HG03280 (cell line): ENCODE data around the gene SLC2A9.
"Not testable (repeated sequence)": the region's sequence is repeated elsewhere in the genome, so short reads cannot be mapped to it uniquely, and the experiment has no call there.

ENCODE experiments used
- ATAC-seq: cut with Tn5 transposase; IDR thresholded peaks from one replicate; pipeline ENCODE4 v1.9.1; 2021; ENCODE audit warnings: mild to moderate bottlenecking, moderate library complexity; ENCODE audit not compliant: unreplicated experiment

SLC2A9 gene

GRCh38 chr4:9933956-9934355, 87.3 kb downstream of the SLC2A9 start:
- no peak for ATAC-seq

DNA sequence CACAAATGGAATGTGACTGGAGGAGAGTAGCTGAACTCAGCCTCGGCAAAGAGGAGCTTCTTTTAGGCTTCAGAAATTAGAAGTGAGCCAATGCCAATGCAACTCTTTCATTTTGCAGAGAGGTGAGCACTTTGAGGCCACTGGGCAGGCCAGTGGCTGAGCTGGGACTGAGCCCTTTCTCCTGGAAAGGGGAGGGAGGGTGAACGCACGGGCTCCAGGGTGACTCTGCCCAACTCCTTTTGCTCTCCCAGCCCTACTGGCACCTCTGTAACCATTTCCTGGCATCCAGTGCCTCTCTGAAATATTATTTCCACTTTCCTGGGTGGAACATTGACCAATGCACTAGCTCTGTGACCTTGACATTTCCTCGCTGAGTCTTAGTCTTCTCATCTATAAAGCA, 88.1 kb downstream of the SLC2A9 start:
- no peak for ATAC-seq

GRCh38 chr4:9932771-9933170, 88.5 kb downstream of the SLC2A9 start:
- ATAC-seq: no peak

- no peak for ATAC-seq
Observed at GRCh38 chr4:9931146-9931545, 90.2 kb downstream of the SLC2A9 start.

DNA sequence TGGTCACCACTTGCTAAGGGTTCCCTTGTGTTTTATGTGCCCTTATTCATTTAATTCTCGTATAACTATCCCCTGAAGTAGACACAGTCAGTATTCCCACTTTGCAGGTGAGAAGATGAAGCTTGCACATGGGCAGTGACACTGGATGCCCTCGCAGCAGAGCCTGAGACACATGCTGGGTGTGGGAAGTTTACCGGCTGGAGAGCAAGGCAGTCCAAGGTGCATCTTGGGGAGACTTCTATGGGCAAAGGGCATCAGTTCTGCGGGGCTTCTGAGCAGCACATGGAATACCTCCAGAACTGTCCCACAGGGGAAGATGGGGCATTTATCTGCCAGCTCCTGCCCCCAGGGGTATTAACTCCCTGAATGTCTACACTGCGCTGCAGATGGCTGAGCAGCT, 92.2 kb downstream of the SLC2A9 start:
- no peak for ATAC-seq

- no peak for ATAC-seq
Observed at GRCh38 chr4:9927341-9928007, 93.8 kb downstream of the SLC2A9 start.

GRCh38 chr4:9926586-9926985, 94.7 kb downstream of the SLC2A9 start:
- ATAC-seq: no peak

DNA sequence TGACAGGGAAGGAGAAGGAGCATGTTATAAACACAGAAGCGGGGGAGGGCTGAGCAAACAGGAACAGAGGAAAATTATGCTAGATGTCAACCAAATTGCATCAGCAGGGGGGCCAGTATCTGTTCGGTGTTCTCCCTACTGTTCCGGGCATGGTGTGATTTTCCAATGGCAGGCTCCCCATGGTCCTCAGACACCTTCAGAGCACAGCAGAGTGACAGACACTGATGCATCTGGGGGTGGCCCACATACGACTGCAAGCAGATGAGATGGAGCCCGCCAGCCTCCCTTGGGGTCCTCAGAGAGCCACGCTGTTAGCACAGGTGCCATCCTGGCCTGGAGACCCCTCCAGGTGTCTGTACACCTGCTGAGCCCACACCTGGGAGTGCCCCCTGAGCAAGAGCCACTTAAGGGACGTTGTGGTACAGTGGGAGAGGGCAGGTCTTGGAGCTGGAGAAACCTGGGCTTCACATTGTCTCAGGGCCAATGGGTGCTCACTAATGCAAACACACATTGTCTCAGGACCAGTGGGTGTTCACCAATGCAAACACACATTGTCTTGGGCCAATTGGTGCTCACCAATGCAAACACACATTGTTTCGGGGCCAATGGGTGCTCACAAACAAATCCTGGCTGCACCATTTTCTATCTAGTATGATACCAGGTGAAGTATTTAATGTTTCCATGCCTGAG, 95.4 kb downstream of the SLC2A9 start:
- ATAC-seq: no peak

DNA sequence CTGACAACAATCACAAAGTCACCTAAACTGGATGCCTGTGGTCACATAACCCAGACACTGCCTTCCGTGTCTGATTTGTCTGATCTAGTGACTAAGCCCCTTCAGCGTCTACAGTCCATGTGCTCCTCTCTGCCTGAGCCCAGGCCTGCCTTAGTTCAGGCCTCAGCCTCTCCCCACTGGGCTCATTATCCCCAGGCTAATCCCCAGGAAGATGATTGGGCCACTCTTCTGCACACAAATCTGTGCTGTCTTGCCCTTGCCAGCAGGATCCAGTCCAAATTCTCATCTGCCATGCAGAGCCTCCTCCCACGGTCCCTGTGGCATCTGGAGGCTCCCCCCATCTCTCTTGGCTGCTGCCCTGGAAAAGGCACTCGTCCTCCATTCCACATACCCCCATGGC, 96.5 kb downstream of the SLC2A9 start:
- ATAC-seq: no peak

- no peak for ATAC-seq
Observed at GRCh38 chr4:9923195-9923812, 98.0 kb downstream of the SLC2A9 start.

GRCh38 chr4:9921326-9921725, 100.0 kb downstream of the SLC2A9 start:
- ATAC-seq: no peak

DNA sequence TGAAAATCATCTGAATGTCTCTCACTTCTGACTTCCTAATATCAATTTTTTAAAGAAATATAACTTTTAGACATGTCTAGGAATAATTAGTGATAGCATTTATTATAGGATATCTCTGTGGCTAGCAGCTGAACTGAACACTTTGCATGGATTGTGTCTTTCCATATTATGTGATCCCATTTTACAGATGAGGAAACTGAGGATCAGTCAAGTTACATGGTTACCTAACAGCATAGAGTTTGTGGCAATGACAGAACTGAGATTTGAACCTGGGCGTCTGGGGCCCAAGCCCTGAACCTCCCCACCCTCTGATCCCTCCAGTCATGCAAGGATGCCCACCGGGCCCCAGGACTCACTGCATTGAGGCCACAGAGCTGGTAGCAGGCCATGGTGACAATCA, 101.3 kb downstream of the SLC2A9 start:
- no peak for ATAC-seq

DNA sequence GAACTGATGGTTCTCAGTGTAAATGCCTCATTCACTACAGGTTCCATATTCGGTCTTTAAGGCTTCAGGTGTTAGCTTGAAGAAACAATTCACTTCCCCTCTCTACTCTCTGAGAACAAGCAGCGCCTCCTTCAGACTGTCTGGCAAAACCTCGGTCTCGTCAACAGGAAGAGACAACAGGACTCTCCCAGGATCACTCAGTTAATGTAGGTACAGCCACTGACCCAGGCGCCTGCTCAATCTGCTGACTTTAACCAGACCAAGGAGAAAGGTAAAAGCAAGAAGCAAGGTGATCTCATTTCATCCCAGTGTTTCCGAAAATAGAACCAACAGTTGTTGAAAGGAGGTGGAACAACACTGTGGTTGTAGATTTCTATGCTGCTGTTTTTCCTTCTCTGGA, 102.2 kb downstream of the SLC2A9 start:
- ATAC-seq: no peak

- no peak for ATAC-seq
Observed at GRCh38 chr4:9918484-9918883, 102.8 kb downstream of the SLC2A9 start.

- no peak for ATAC-seq
Observed at GRCh38 chr4:9916937-9917336, 104.4 kb downstream of the SLC2A9 start.

DNA sequence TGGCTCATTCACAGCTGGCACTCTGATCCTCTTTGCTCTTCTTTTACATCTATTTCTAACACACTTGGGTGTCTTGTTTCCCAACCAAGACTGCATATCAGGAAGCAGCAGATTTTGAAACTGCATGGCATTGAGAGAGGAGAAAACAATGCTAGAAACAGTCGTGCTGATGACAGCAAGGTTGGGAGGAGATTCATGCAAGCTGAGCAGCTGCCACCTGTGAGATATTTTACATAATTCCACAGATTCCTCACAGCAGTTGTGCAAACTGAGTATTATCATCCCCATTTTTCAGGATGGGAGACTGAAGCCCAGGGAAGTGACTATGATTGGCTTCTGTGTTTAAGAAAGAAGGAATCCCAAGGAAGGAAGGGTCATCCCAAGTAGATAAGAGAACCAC, 105.0 kb downstream of the SLC2A9 start:
- no peak for ATAC-seq

- no peak for ATAC-seq
Observed at GRCh38 chr4:9913846-9914245, 107.5 kb downstream of the SLC2A9 start.

DNA sequence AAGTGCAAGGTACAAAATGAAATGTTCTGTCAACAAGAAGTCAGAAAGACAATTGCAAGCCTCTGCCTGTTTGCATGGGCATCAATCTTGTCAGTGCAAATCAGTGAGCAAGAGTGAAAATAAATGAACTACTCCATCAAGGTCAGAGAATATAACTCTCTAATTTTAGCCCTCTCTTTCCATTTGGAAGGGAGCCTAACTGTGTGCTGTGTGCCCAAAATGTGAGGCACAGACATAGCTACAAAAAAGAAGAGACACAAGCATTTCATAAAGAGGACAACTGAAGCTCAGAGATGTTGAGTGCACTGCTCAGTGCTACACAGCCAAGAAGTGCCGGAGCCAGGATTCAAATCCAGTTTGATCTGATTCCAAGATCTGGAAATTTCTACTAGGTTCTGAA, 114.3 kb downstream of the SLC2A9 start:
- no peak for ATAC-seq

DNA sequence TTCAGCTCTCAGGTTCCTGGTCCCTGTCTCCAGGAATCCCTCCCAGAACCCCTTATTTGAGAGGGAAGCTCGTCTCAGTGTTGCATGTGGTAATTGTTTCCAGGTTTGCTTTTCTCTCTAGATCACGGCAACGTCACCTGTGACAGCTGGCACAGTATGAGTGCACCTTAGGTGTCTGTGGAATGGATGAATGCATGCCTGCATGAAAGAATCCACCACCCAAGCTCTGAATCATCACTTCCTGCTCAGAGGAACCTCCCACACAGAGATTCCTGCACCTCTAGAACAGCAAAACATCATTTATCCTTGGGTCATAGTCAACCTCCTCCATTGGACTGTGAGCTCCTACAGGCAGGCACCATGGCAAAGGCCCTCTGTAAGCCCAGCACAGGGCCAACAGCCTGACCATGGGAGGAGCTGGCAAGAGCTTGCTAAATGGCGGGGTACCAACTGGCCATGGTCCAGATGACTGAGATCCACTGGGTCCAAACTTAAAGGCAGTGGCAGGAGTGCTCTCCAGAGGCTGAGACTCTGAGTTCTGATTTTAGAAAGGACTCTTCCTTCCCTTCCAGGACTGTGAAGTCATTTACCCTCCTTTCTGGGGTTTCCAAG, 116.2 kb downstream of the SLC2A9 start:
- no peak for ATAC-seq

DNA sequence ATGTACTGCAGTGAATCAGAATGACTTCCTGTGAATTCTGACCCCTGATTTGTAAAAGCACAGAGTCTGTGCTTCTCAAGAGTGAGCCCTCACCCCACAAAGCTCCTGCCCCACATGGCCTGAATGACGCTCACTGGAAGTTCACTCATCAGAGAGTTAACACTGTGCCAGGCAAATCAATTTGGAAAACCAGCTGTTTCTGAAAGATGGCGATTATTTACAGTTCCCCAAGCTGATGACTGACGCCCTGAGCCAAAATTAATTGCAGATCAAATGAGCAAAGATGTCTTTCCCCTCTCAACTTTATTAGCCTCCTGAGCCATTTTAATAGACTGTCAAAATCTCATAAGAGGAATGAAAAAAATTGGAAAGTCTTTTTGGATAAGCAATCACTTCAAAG, 118.0 kb downstream of the SLC2A9 start:
- ATAC-seq: no peak

DNA sequence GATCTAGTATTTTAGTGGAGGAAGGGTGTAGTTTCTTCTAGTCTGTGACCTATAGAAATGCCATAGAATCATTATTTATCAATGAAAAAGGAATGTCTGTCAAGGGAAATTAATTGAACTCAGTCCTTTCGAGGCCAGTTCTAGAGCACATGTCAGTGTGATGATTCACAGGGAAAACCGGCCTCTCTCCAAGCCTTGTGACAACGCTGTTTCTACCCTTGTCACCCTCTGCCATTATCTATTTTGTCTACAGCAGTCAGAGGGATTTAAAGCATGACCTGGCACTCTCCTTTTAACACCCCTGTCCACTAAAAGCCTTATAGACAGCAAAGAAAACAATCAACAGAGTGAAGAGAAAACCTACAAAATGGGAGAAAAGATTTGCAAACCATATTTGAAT, 120.0 kb downstream of the SLC2A9 start:
- ATAC-seq: no peak

- not testable (repeated sequence) for ATAC-seq
Observed at GRCh38 chr4:9900633-9901032, 120.7 kb downstream of the SLC2A9 start.
